ENCODE measurements around the gene HIPK2. TPM values are rescaled to one million over a fixed set of nuclear protein-coding genes. Genes with fewer than 3 reads are reported as not detected.
"Not testable (repeated sequence)": the region's sequence is repeated elsewhere in the genome, so short reads cannot be mapped to it uniquely, and the experiment has no call there.

Gene HIPK2
- total and polyA plus RNA-seq, 2 experiments from 2014 or later = 23.2 to 47.0 TPM

- H3K27ac ChIP-seq = no peak overlapping the region
Observed at GRCh38 chr7:139614886-139615285, 162.9 kb downstream of the HIPK2 start.

GRCh38 chr7:139613971-139614411, 163.8 kb downstream of the HIPK2 start:
- H3K4me3 ChIP-seq = no peak overlapping the region
- no peak overlapping the region for H3K27ac ChIP-seq
- no peaks in the 10 kb centered on the region for H3K9me3 ChIP-seq (ENCODE audit: low read depth)
- TF ChIP-seq CTCF (IDR thresholded peaks at IDR 0.05; ENCODE audit: low read depth, low read length) = no peak
- H3K36me3 ChIP-seq = peaks cover 84% of the 10 kb centered on the region
- H3K4me1 ChIP-seq (ENCODE audit: low read depth) = no peaks in the 10 kb centered on the region
- no peak for DNase-seq (ENCODE audit: low read depth in 1 of 2, low spot score in 1 of 2)
- no peaks in the 10 kb centered on the region for H3K27me3 ChIP-seq

More at GRCh38 chr7:139614886-139615285, 162.9 kb downstream of the HIPK2 start:
- Histone ChIP-seq H3K9me3 (ENCODE audit: low read depth) (no peaks in the 10 kb centered on the region), H3K27me3 (no peaks in the 10 kb centered on the region), H3K36me3 (peaks cover 84% of the 10 kb centered on the region), H3K4me1 (ENCODE audit: low read depth) (no peaks in the 10 kb centered on the region), H3K4me3 (no peak overlapping the region)
- TF ChIP-seq CTCF (IDR thresholded peaks at IDR 0.05; ENCODE audit: low read depth, low read length) = no peak
- DNase-seq (ENCODE audit: low read depth in 1 of 2, low spot score in 1 of 2) = no peak

- H3K36me3 ChIP-seq = peaks cover 72% of the 10 kb centered on the region
- not testable (repeated sequence) for H3K4me3 ChIP-seq; H3K27me3 ChIP-seq; DNase-seq (ENCODE audit: low read depth in 1 of 2, low spot score in 1 of 2); H3K9me3 ChIP-seq (ENCODE audit: low read depth); H3K4me1 ChIP-seq (ENCODE audit: low read depth); H3K27ac ChIP-seq
Observed at GRCh38 chr7:139611556-139611955, 166.2 kb downstream of the HIPK2 start.

GRCh38 chr7:139610595-139610994, 167.2 kb downstream of the HIPK2 start:
- TF ChIP-seq CTCF (IDR thresholded peaks at IDR 0.05; ENCODE audit: low read depth, low read length) = no peak
- no peaks in the 10 kb centered on the region for H3K27me3 ChIP-seq
- no peaks in the 10 kb centered on the region for H3K9me3 ChIP-seq (ENCODE audit: low read depth)
- H3K4me3 ChIP-seq = no peak overlapping the region
- no peak for DNase-seq (ENCODE audit: low read depth in 1 of 2, low spot score in 1 of 2)
- H3K4me1 ChIP-seq (ENCODE audit: low read depth) = no peaks in the 10 kb centered on the region
- no peak overlapping the region for H3K27ac ChIP-seq
- H3K36me3 ChIP-seq = peaks cover 73% of the 10 kb centered on the region

GRCh38 chr7:139603896-139604295, 173.9 kb downstream of the HIPK2 start:
- peaks cover 4% of the 10 kb centered on the region for H3K4me1 ChIP-seq (ENCODE audit: low read depth)
- TF ChIP-seq CTCF (IDR thresholded peaks at IDR 0.05; ENCODE audit: low read depth, low read length) = no peak
- H3K27me3 ChIP-seq = no peaks in the 10 kb centered on the region
- no peak for DNase-seq (ENCODE audit: low read depth in 1 of 2, low spot score in 1 of 2)
- no peaks in the 10 kb centered on the region for H3K9me3 ChIP-seq (ENCODE audit: low read depth)
- peaks cover 67% of the 10 kb centered on the region for H3K36me3 ChIP-seq
- peak overlapping the region; percentile 70 for H3K27ac ChIP-seq
- H3K4me3 ChIP-seq = no peak overlapping the region

- no peaks in the 10 kb centered on the region for H3K27me3 ChIP-seq
- H3K36me3 ChIP-seq = peaks cover 70% of the 10 kb centered on the region
- no peak overlapping the region for H3K4me3 ChIP-seq
- no peak for DNase-seq (ENCODE audit: low read depth in 1 of 2, low spot score in 1 of 2)
- H3K27ac ChIP-seq = peak overlapping the region; percentile 70
- no peaks in the 10 kb centered on the region for H3K9me3 ChIP-seq (ENCODE audit: low read depth)
- TF ChIP-seq CTCF (IDR thresholded peaks at IDR 0.05; ENCODE audit: low read depth, low read length) = no peak
- H3K4me1 ChIP-seq (ENCODE audit: low read depth) = peaks cover 4% of the 10 kb centered on the region
Observed at GRCh38 chr7:139603282-139603681, 174.5 kb downstream of the HIPK2 start.
